PC-9 (cell line): ENCODE data around the gene ATAD3C. TPM values are rescaled to one million over a fixed set of nuclear protein-coding genes. Genes with fewer than 3 reads are reported as not detected.

ENCODE experiments used
- BruUV-seq: library from RNA; stranded (reverse); fragments of 400-500 nt; replicated peaks from 2 replicates; lab custom pipeline; 2021; lab: Mats Ljungman, UMichigan
- CTCF ChIA-PET: fragments of 300-600 bp; sonication (Branson Sonifier 250); formaldehyde crosslinking; loops from one replicate; lab custom pipeline; 2022; ENCODE audit warnings: antibody characterized with exemption; lab: Charles Lee
- POLR2A ChIA-PET: fragments of 300-600 bp; sonication (Branson Sonifier 250); formaldehyde crosslinking; loops from one replicate; lab custom pipeline; 2022; ENCODE audit warnings: antibody characterized with exemption; ENCODE audit not compliant: unreplicated experiment; lab: Charles Lee
- DNase-seq, 2 experiments: peaks; one replicate each; pipeline versions ENCODE4 v3.0.0 to v3.0.0-alpha.2; 2015 to 2022; ENCODE audit warnings: mixed read lengths in 1 of 2
- H2AFZ ChIP-seq: fragments of 200-600 bp; sonication (generic); 2 replicates; pipeline ENCODE4 v1.8.1; 2017; ENCODE audit warnings: antibody characterized with exemption
- H3F3A ChIP-seq: fragments of 200-600 bp; sonication (generic); 2 replicates; pipeline ENCODE4 v1.8.1; 2017; ENCODE audit warnings: antibody characterized with exemption, mild to moderate bottlenecking, low read depth; ENCODE audit not compliant: insufficient read depth
- H3K27ac ChIP-seq: fragments of 200-600 bp; sonication (generic); 2 replicates; pipeline ENCODE4 v1.6.1; 2016; ENCODE audit warnings: mixed run types
- H3K27me3 ChIP-seq: fragments of 200-600 bp; sonication (generic); 2 replicates; pipeline ENCODE4 v1.6.1; 2016; ENCODE audit warnings: low read depth, mixed run types; ENCODE audit not compliant: insufficient read depth
- H3K36me3 ChIP-seq: fragments of 200-600 bp; sonication (generic); 2 replicates; pipeline ENCODE4 v1.6.1; 2016; ENCODE audit warnings: low read depth, mixed run types
- H3K4me1 ChIP-seq: fragments of 200-600 bp; sonication (generic); replicated peaks from 2 replicates; pipeline ENCODE4 v1.6.1; 2016; ENCODE audit warnings: mixed run types; ENCODE audit not compliant: insufficient read depth
- H3K4me2 ChIP-seq: fragments of 200-600 bp; sonication (generic); 2 replicates; pipeline ENCODE4 v1.6.1; 2017; ENCODE audit warnings: mixed run types
- H3K4me3 ChIP-seq: fragments of 200-600 bp; sonication (generic); 2 replicates; pipeline ENCODE4 v1.6.1; 2016; ENCODE audit warnings: mixed run types
- H3K79me2 ChIP-seq: fragments of 200-600 bp; sonication (generic); 2 replicates; pipeline ENCODE4 v1.6.1; 2017; ENCODE audit warnings: low read depth, mixed run types
- H3K9me2 ChIP-seq: fragments of 200-600 bp; sonication (generic); 2 replicates; pipeline ENCODE4 v1.8.1; 2017; ENCODE audit warnings: mild to moderate bottlenecking; ENCODE audit not compliant: insufficient read depth
- H3K9me3 ChIP-seq: fragments of 200-600 bp; sonication (generic); 2 replicates; pipeline ENCODE4 v1.8.1; 2016; ENCODE audit warnings: low read depth; ENCODE audit not compliant: insufficient read depth
- H4K20me1 ChIP-seq: fragments of 200-600 bp; sonication (generic); 2 replicates; pipeline ENCODE4 v1.8.1; 2017; ENCODE audit not compliant: insufficient read depth
- EZH2 ChIP-seq: fragments of 200-600 bp; sonication (generic); IDR thresholded peaks from 2 replicates; pipeline ENCODE4 v1.8.0; 2017; ENCODE audit warnings: antibody characterized with exemption, low read depth
- intact Hi-C: fragments of 100-400 bp; cut with micrococcal nuclease; formaldehyde crosslinking; loops from one replicate; pipeline ENCODE4 v1.10.0; 2022; ENCODE audit not compliant: unreplicated experiment
- total RNA-seq: library from RNA; stranded (reverse); gene quantifications from 2 replicates; pipeline ENCODE4 v1.2.3, GENCODE V29; 2021
- TF ChIP-seq, protein P1 (sequence below): fragments of 200-600 bp; sonication (generic); conservative IDR thresholded peaks from 2 replicates; pipeline ENCODE4 v1.6.1; 2017; ENCODE audit warnings: mixed run types, antibody characterized with exemption, mild to moderate bottlenecking, moderate library complexity

Gene ATAD3C
- total RNA-seq, 1 experiment from 2014 or later = 4.0 TPM

- BruUV-seq = no TSS peak
- CTCF ChIA-PET = no interaction called here
- no peaks in the 10 kb centered on the region for H3K9me2 ChIP-seq
- H3K4me3 ChIP-seq = no peak overlapping the region
- peaks cover 18% of the 10 kb centered on the region for H3K4me1 ChIP-seq
- peaks cover 8% of the 10 kb centered on the region; the same call in 1 of the 2 replicates for H3F3A ChIP-seq
- no peaks in the 10 kb centered on the region for H4K20me1 ChIP-seq
- peak overlapping the region; percentile 68; the same call in 1 of the 2 replicates for H3K4me2 ChIP-seq
- H3K36me3 ChIP-seq = no peaks in the 10 kb centered on the region
- H2AFZ ChIP-seq = no peak overlapping the region
- no peaks in the 10 kb centered on the region for H3K9me3 ChIP-seq
- intact Hi-C loops = no loop called here
- DNase-seq = no peak
- no peak overlapping the region for H3K27ac ChIP-seq
- no peaks in the 10 kb centered on the region for H3K27me3 ChIP-seq
- no peaks in the 10 kb centered on the region for H3K79me2 ChIP-seq
- TF ChIP-seq EZH2 = no peak
- TF ChIP-seq, protein P1, sequence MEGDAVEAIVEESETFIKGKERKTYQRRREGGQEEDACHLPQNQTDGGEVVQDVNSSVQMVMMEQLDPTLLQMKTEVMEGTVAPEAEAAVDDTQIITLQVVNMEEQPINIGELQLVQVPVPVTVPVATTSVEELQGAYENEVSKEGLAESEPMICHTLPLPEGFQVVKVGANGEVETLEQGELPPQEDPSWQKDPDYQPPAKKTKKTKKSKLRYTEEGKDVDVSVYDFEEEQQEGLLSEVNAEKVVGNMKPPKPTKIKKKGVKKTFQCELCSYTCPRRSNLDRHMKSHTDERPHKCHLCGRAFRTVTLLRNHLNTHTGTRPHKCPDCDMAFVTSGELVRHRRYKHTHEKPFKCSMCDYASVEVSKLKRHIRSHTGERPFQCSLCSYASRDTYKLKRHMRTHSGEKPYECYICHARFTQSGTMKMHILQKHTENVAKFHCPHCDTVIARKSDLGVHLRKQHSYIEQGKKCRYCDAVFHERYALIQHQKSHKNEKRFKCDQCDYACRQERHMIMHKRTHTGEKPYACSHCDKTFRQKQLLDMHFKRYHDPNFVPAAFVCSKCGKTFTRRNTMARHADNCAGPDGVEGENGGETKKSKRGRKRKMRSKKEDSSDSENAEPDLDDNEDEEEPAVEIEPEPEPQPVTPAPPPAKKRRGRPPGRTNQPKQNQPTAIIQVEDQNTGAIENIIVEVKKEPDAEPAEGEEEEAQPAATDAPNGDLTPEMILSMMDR = no peak
- POLR2A ChIA-PET = no interaction called here
These were observed 26.3 kb upstream of the ATAD3C start for GRCh38 chr1:1423245-1423597.

DNA sequence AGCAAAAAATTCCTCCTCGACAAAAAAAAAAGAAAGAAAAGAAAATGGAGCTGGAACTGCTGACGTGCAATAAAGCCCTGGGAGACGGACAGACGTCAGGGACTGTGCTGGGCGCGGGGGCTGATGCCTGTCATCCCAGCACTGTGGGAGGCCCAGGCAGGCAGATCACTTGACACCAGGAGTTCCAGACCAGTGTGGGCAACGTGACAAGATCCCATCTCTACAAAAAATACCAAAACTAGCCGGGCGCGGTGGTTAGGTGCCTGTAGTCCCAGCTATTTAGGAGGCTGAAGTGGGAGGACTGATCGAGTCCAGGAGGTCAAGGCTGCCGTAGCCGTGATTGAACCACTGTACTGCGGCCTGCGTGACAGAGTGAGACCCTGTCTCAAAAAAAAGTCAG, 24.8 kb upstream of the ATAD3C start:
- intact Hi-C loops = no loop called here
- Histone ChIP-seq H2AFZ (no peak overlapping the region), H4K20me1 (no peaks in the 10 kb centered on the region), H3F3A (peaks cover 9% of the 10 kb centered on the region; the same call in 1 of the 2 replicates), H3K79me2 (no peaks in the 10 kb centered on the region), H3K27ac (no peak overlapping the region), H3K4me2 (no peak overlapping the region), H3K27me3 (no peaks in the 10 kb centered on the region), H3K4me1 (peaks cover 19% of the 10 kb centered on the region), H3K4me3 (no peak overlapping the region), H3K9me3 (no peaks in the 10 kb centered on the region), H3K36me3 (no peaks in the 10 kb centered on the region), H3K9me2 (no peaks in the 10 kb centered on the region)
- ChIA-PET POLR2A (interaction anchor here (0.6 kb wide), 1 partner anchor 46 kb away, joined by 4 read pairs; no protein-coding TSS in a partner anchor), CTCF (no interaction called here)
- DNase-seq = no peak
- BruUV-seq = no TSS peak
- TF ChIP-seq EZH2 = no peak
- TF ChIP-seq, protein P1 = no peak

DNA sequence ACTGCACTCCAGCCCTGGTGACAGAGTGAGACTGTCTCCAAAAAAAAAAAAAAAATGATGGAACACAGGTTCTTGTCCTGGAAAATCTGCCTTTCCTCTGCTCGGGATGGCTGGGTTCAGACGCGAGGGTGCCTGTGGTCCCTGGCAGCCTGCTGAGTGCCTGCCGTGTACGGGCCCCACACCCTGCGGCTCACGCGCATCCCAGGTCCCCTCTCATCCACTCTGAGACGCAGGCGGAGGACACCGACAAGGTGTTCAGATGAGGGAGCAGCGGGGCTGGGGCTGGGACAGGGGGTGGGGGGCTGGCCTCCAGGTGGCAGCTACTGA, 24.1 kb upstream of the ATAD3C start:
- Histone ChIP-seq H3F3A (peaks cover 14% of the 10 kb centered on the region; the same call in 1 of the 2 replicates), H3K4me1 (peaks cover 26% of the 10 kb centered on the region), H3K4me3 (no peak overlapping the region), H3K27me3 (no peaks in the 10 kb centered on the region), H3K4me2 (no peak overlapping the region), H2AFZ (no peak overlapping the region), H3K36me3 (no peaks in the 10 kb centered on the region), H4K20me1 (no peaks in the 10 kb centered on the region), H3K79me2 (no peaks in the 10 kb centered on the region), H3K27ac (no peak overlapping the region), H3K9me2 (no peaks in the 10 kb centered on the region), H3K9me3 (no peaks in the 10 kb centered on the region)
- intact Hi-C loops = no loop called here
- no TSS peak for BruUV-seq
- no peak for DNase-seq
- ChIA-PET POLR2A (interaction anchor here (0.7 kb wide), 1 partner anchor 14 kb away, joined by 4 read pairs; no protein-coding TSS in a partner anchor), CTCF (no interaction called here)
- TF ChIP-seq, protein P1 = no peak
- no peak for TF ChIP-seq EZH2
